ENCODE data around the gene COTL1. TPM values are rescaled to one million over a fixed set of nuclear protein-coding genes. Genes with fewer than 3 reads are reported as not detected.

Gene COTL1
- total and polyA plus RNA-seq, 2 of the 13 experiments (the other 11 are each of a cell fraction or from before 2014, with no cell fraction given), result 8.7 to 16.9 TPM

DNA sequence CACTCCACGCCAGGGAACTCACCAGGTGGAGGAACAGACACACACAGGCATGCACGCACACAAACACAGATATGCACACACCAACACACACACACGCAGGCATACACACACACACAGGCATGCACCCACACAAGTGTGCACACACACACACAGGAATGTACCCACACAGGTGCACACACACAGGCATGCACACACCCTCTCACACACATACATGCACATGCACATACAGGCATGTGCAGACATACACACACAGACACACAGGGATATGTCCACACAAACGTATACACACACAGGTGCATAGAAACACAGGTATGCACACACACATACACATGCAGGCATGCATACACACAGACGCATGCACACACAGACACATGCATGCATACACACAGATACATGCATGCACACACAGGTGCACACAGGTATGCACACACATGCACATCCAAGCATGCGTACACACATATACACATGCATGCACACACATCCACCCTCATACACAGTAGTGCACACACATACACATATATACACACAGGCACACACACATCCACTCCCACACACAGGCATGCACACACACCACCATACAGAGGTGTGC, 39.2 kb downstream of the COTL1 start:
- Histone ChIP-seq H3K4me3 (replicated peaks in 1 of 3; ENCODE audit: insufficient read depth in 1 of 3, low read depth in 2 of 3, low read length in 3 of 3) (no peak overlapping the region), H4K20me1 (ENCODE audit: insufficient read depth, low read length) (no peaks in the 10 kb centered on the region), H3K27me3 (ENCODE audit: control insufficient read depth in 1 of 2, insufficient read depth in 2 of 2, low read length in 2 of 2) (no peaks in the 10 kb centered on the region), H3K79me2 (ENCODE audit: insufficient read depth, low read length) (no peaks in the 10 kb centered on the region), H3K36me3 (replicated peaks in 1 of 2; ENCODE audit: control insufficient read depth in 1 of 2, insufficient read depth in 2 of 2, low read length in 2 of 2) (no peaks in the 10 kb centered on the region; a peak in 1 of 5 replicates), H3K9me3 (ENCODE audit: low read length) (no peaks in the 10 kb centered on the region), H3K4me2 (ENCODE audit: low read depth, low read length) (no peak overlapping the region), H3K9ac (ENCODE audit: insufficient read depth, low read depth, low read length) (no peak overlapping the region), H2AFZ (ENCODE audit: low read length) (no peak overlapping the region), H3K4me1 (ENCODE audit: insufficient read depth, low read length) (peaks cover 9% of the 10 kb centered on the region), H3K27ac (ENCODE audit: extremely low read length, insufficient read depth, low read length) (no peak overlapping the region)
- no TSS peak for BruUV-seq (replicated peaks)
- FAIRE-seq (no peak), DNase-seq (ENCODE audit: low spot score) (no peak), ATAC-seq (no peak)
- ChIA-PET CTCF (ENCODE audit: low intra/inter-chr PET ratio, low total read pairs) (no interaction called here), POLR2A (no interaction called here)
- in situ Hi-C loops (cut with HindIII; ENCODE audit: extremely low pct_ligation_motif_present, low pct_unique_long_range_greater_than_20kb) (no loop called here), intact Hi-C loops (cut with micrococcal nuclease; ENCODE audit: unreplicated experiment) (no loop called here)
- WGBS (ENCODE audit: low lambda C conversion rate), result 82% methylated on average over 6 of the region's 6 CpGs
- TF ChIP-seq ZNF577 (CRISPR knock-in tag; IDR thresholded peaks at IDR 0.05; ENCODE audit: borderline replicate concordance, low read depth) (no peak), IKZF1 (IDR thresholded peaks at IDR 0.05) (no peak), ZNF207 (IDR thresholded peaks at IDR 0.05; ENCODE audit: borderline replicate concordance) (0 out of 2 replicates have a peak, but pooled peaks have one; percentile 41), ZBTB43 (CRISPR knock-in tag; conservative IDR thresholded peaks at IDR 0.05) (no peak), MAX (IDR thresholded peaks at IDR 0.05) (no peak), CBX1 (IDR thresholded peaks at IDR 0.05; ENCODE audit: low read depth) (no peak), ZNF646 (CRISPR knock-in tag; IDR thresholded peaks at IDR 0.05) (0 out of 2 replicates have a peak, but pooled peaks have one; percentile 19), ZC3H13 (CRISPR knock-in tag; IDR thresholded peaks at IDR 0.05) (no peak), SCMH1 (CRISPR knock-in tag; IDR thresholded peaks at IDR 0.05; ENCODE audit: borderline replicate concordance) (no peak), PLRG1 (conservative IDR thresholded peaks at IDR 0.05) (0 out of 2 replicates have a peak, but pooled peaks have one; percentile 49), ZNF780A (CRISPR knock-in tag; IDR thresholded peaks at IDR 0.05) (peak; percentile 23; the same call in 1 of the 2 replicates), PHF21A (CRISPR knock-in tag; IDR thresholded peaks at IDR 0.05) (no peak)
- TF ChIP-seq, protein P1, sequence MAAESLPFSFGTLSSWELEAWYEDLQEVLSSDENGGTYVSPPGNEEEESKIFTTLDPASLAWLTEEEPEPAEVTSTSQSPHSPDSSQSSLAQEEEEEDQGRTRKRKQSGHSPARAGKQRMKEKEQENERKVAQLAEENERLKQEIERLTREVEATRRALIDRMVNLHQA (CRISPR knock-in tag; IDR thresholded peaks at IDR 0.05), result no peak
- TF ChIP-seq, protein P2, sequence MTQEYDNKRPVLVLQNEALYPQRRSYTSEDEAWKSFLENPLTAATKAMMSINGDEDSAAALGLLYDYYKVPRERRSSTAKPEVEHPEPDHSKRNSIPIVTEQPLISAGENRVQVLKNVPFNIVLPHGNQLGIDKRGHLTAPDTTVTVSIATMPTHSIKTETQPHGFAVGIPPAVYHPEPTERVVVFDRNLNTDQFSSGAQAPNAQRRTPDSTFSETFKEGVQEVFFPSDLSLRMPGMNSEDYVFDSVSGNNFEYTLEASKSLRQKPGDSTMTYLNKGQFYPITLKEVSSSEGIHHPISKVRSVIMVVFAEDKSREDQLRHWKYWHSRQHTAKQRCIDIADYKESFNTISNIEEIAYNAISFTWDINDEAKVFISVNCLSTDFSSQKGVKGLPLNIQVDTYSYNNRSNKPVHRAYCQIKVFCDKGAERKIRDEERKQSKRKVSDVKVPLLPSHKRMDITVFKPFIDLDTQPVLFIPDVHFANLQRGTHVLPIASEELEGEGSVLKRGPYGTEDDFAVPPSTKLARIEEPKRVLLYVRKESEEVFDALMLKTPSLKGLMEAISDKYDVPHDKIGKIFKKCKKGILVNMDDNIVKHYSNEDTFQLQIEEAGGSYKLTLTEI (CRISPR knock-in tag; conservative IDR thresholded peaks at IDR 0.05), result no peak
